ENCODE measurements around the gene ARHGAP4. TPM values are rescaled to one million over a fixed set of nuclear protein-coding genes. Genes with fewer than 3 reads are reported as not detected.

ARHGAP4 gene
- total and polyA plus RNA-seq, 11 donors, result 6.8 to 55.8 (median 12.9) TPM

GRCh38 chrX:153947009-153947769 is 21.1 kb upstream of the ARHGAP4 start:
- intact Hi-C loops (cut with DNase I), result loop anchor here in 1 of 10 donors (1.0 to 2.0 kb wide), 2 partner anchors 18 to 183 kb away; partner anchors contain the start of gene PLXNB3
- H3K9me3 ChIP-seq, result no peaks in the 10 kb centered on the region
- peaks cover 0 to 15% (median 0%) of the 10 kb centered on the region in 9 donors for H3K27me3 ChIP-seq
- peak; percentile 67 to 95 (median 78) for TF ChIP-seq CTCF (IDR thresholded peaks at IDR 0.05)
- no peak for TF ChIP-seq POLR2A (IDR thresholded peaks at IDR 0.05)
- DNase-seq (peak; percentile 62 to 87 (median 72)), ATAC-seq (peak; percentile 53 to 77 (median 68))
- peaks cover 0 to 34% (median 30%) of the 10 kb centered on the region in 9 donors for H3K36me3 ChIP-seq
- peak overlapping the region; percentile 35 to 86 (median 67) for H3K27ac ChIP-seq
- peaks cover 0 to 36% (median 8%) of the 10 kb centered on the region in 12 donors for H3K4me1 ChIP-seq
- WGBS, 4 donors, result 36 to 58% (median 45%) methylated on average over 19 of the region's 19 CpGs
- no peak overlapping the region for H3K4me3 ChIP-seq

- no peak for TF ChIP-seq CTCF (IDR thresholded peaks at IDR 0.05)
- TF ChIP-seq POLR2A (IDR thresholded peaks at IDR 0.05), result no peak
- peak overlapping the region in 2 of 12 donors; percentile 74 to 86 for H3K27ac ChIP-seq
- no peak for DNase-seq
- H3K36me3 ChIP-seq, result peaks cover 0 to 24% (median 21%) of the 10 kb centered on the region in 9 donors
- peaks cover 0 to 16% (median 0%) of the 10 kb centered on the region in 9 donors for H3K27me3 ChIP-seq
- no peaks in the 10 kb centered on the region for H3K9me3 ChIP-seq
- H3K4me3 ChIP-seq, result no peak overlapping the region
- no peak for ATAC-seq
- WGBS, 4 donors, result 86 to 94% (median 86%) methylated on average over 24 of the region's 24 CpGs
- intact Hi-C loops (cut with DNase I), result loop anchor here in 1 of 10 donors (2.0 kb wide), 1 partner anchor 17 kb away; no protein-coding TSS in a partner anchor
- H3K4me1 ChIP-seq, result peaks cover 0 to 36% (median 8%) of the 10 kb centered on the region in 12 donors
Measured at GRCh38 chrX:153945956-153946943, 20.2 kb upstream of the ARHGAP4 start.

GRCh38 chrX:153944800-153945150 is 18.7 kb upstream of the ARHGAP4 start:
- H3K4me1 ChIP-seq, result peaks cover 0 to 30% (median 7%) of the 10 kb centered on the region in 12 donors

More at GRCh38 chrX:153944800-153945150, 18.7 kb upstream of the ARHGAP4 start:
- H3K36me3 ChIP-seq, result peaks cover 0 to 10% (median 6%) of the 10 kb centered on the region in 9 donors
- peaks cover 0 to 28% (median 0%) of the 10 kb centered on the region in 9 donors for H3K27me3 ChIP-seq
- ATAC-seq, result no peak
- peak overlapping the region in 11 of 12 donors; percentile 4 to 59 (median 45) for H3K4me3 ChIP-seq
- 42 to 71% (median 59%) methylated on average over 1 to 6 of the region's 6 CpGs for WGBS, 4 donors
- intact Hi-C loops (cut with DNase I), result no loop called here
- peak overlapping the region in 6 of 12 donors; percentile 8 to 63 (median 41) for H3K27ac ChIP-seq
- TF ChIP-seq CTCF (IDR thresholded peaks at IDR 0.05), result no peak
- TF ChIP-seq POLR2A (IDR thresholded peaks at IDR 0.05), result no peak
- DNase-seq, result no peak
- H3K9me3 ChIP-seq, result no peaks in the 10 kb centered on the region

All from heart left ventricle (tissue), 16 donors.